GM23338 (cell line): ENCODE results near the gene RAP1GAP2. TPM values are rescaled to one million over a fixed set of nuclear protein-coding genes. Genes with fewer than 3 reads are reported as not detected.

Experiments
- ATAC-seq: fragments of 200-7000 bp; cut with Tn5 transposase; 3 replicates; pipeline ENCODE4 v1.9.1; 2020
- DNase-seq: peaks from one replicate; pipeline ENCODE4 v3.0.0-alpha.2; 2015; ENCODE audit warnings: low spot score
- H2AFZ ChIP-seq: fragments of 200-600 bp; sonication (generic); 2 replicates; pipeline ENCODE4 v1.8.0; 2016; ENCODE audit warnings: antibody characterized with exemption, mild to moderate bottlenecking, moderate library complexity
- H3F3A ChIP-seq: fragments of 200-600 bp; sonication (generic); replicated peaks from 2 replicates; pipeline ENCODE4 v1.8.0; 2017; ENCODE audit warnings: antibody characterized with exemption, mixed run types, low read depth
- H3K27ac ChIP-seq: fragments of 200-600 bp; sonication (generic); 2 replicates; pipeline ENCODE4 v1.6.1; 2016; ENCODE audit warnings: low read depth
- H3K27me3 ChIP-seq: fragments of 200-600 bp; sonication (generic); 2 replicates; pipeline ENCODE4 v1.8.0; 2016; ENCODE audit warnings: mild to moderate bottlenecking, mixed run types, moderate library complexity; ENCODE audit not compliant: insufficient read depth
- H3K36me3 ChIP-seq: fragments of 200-600 bp; sonication (generic); 2 replicates; pipeline ENCODE4 v1.8.0; 2016; ENCODE audit warnings: mild to moderate bottlenecking; ENCODE audit not compliant: insufficient read depth
- H3K4me1 ChIP-seq: fragments of 200-600 bp; sonication (generic); 2 replicates; pipeline ENCODE4 v1.8.0; 2016; ENCODE audit warnings: mild to moderate bottlenecking, moderate library complexity; ENCODE audit not compliant: insufficient read depth
- H3K4me2 ChIP-seq: fragments of 200-600 bp; sonication (generic); 2 replicates; pipeline ENCODE4 v1.7.1; 2017; ENCODE audit warnings: mixed run types
- H3K4me3 ChIP-seq: fragments of 200-600 bp; sonication (generic); 2 replicates; pipeline ENCODE4 v1.6.1; 2016; ENCODE audit warnings: mixed run types
- H3K79me2 ChIP-seq: fragments of 200-600 bp; sonication (generic); replicated peaks from 2 replicates; pipeline ENCODE4 v1.8.0; 2017; ENCODE audit warnings: mild to moderate bottlenecking; ENCODE audit not compliant: insufficient read depth
- H3K9me2 ChIP-seq: fragments of 200-600 bp; sonication (generic); 2 replicates; pipeline ENCODE4 v1.8.0; 2017; ENCODE audit not compliant: insufficient read depth
- H4K20me1 ChIP-seq: fragments of 200-600 bp; sonication (generic); replicated peaks from 2 replicates; pipeline ENCODE4 v1.8.0; 2017; ENCODE audit warnings: mild to moderate bottlenecking; ENCODE audit not compliant: insufficient read depth
- H3K27ac Mint-ChIP-seq: 2 replicates; pipeline ENCODE4 v1.8.0; 2020; ENCODE audit warnings: inconsistent platforms, mild to moderate bottlenecking, moderate library complexity, mixed read lengths
- H3K27me3 Mint-ChIP-seq: 3 replicates; pipeline ENCODE4 v1.8.0; 2022; ENCODE audit warnings: low read depth, mild to moderate bottlenecking, moderate library complexity, mixed read lengths, inconsistent platforms; ENCODE audit not compliant: insufficient read depth, poor library complexity
- H3K36me3 Mint-ChIP-seq: 3 replicates; pipeline ENCODE4 v1.8.0; 2021; ENCODE audit warnings: low read depth, mild to moderate bottlenecking, inconsistent platforms, moderate library complexity, mixed read lengths
- H3K4me1 Mint-ChIP-seq: 3 replicates; pipeline ENCODE4 v1.8.0; 2020; ENCODE audit warnings: mild to moderate bottlenecking, inconsistent platforms, mixed read lengths
- H3K4me3 Mint-ChIP-seq: 3 replicates; pipeline ENCODE4 v1.8.0; 2021; ENCODE audit warnings: moderate library complexity, mild to moderate bottlenecking, inconsistent platforms, mixed read lengths
- H3K9me3 Mint-ChIP-seq: 3 replicates; pipeline ENCODE4 v1.8.0; 2020; ENCODE audit warnings: moderate library complexity, mild to moderate bottlenecking, inconsistent platforms, mixed read lengths
- CREB1 ChIP-seq: fragments of 250-450 bp; sonication (Bioruptor Pico); IDR thresholded peaks from 2 replicates; pipeline ENCODE4 v1.5.0; 2020; ENCODE audit warnings: low read depth, mild to moderate bottlenecking, moderate library complexity
- EZH2 ChIP-seq: fragments of 200-600 bp; sonication (generic); IDR thresholded peaks from one replicate; pipeline ENCODE4 v1.8.0; 2017; ENCODE audit warnings: antibody characterized with exemption, mild to moderate bottlenecking, low read depth; ENCODE audit not compliant: unreplicated experiment
- EZH2phosphoT487 ChIP-seq: fragments of 200-600 bp; sonication (generic); IDR thresholded peaks from one replicate; pipeline ENCODE4 v1.8.1; 2018; ENCODE audit warnings: antibody characterized with exemption; ENCODE audit not compliant: unreplicated experiment
- JUNB ChIP-seq: IDR thresholded peaks from one replicate; pipeline ENCODE4 v1.6.1; 2016; ENCODE audit warnings: antibody characterized with exemption; ENCODE audit not compliant: unreplicated experiment
- NANOG ChIP-seq: IDR thresholded peaks from 2 replicates; pipeline ENCODE4 v1.6.1; 2016; ENCODE audit warnings: antibody characterized with exemption, borderline replicate concordance
- POLR2AphosphoS5 ChIP-seq: IDR thresholded peaks from 2 replicates; pipeline ENCODE4 v1.6.1; 2016; ENCODE audit warnings: antibody characterized with exemption, low read depth
- STAT1 ChIP-seq: IDR thresholded peaks from one replicate; pipeline ENCODE4 v1.6.1; 2016; ENCODE audit warnings: antibody characterized with exemption; ENCODE audit not compliant: unreplicated experiment
- ZNF114 ChIP-seq: fragments of 250-450 bp; sonication (Bioruptor Pico); IDR thresholded peaks from 2 replicates; pipeline ENCODE4 v1.5.0; 2020; ENCODE audit warnings: mild to moderate bottlenecking, moderate library complexity
- ZNF331 ChIP-seq: fragments of 250-450 bp; sonication (Bioruptor Pico); IDR thresholded peaks from 2 replicates; pipeline ENCODE4 v1.5.0; 2020; ENCODE audit warnings: low read depth, mild to moderate bottlenecking, moderate library complexity
- polyA plus RNA-seq: library from polyadenylated mRNA; unstranded; fragments of >200 nt; fragmentation: Nextera tagmentation; extraction: Ambion mirVana; gene quantifications from 2 replicates; pipeline ENCODE4 v1.2.1, GENCODE V29; 2016
- total RNA-seq: library from RNA; depleted of rRNA; stranded (reverse); fragments of >200 nt; shearing (Covaris generic); gene quantifications from 2 replicates; pipeline ENCODE4 v1.2.3, GENCODE V29; 2014
- TF ChIP-seq, protein P1 (sequence below): IDR thresholded peaks from one replicate; pipeline ENCODE4 v1.6.1; 2018; ENCODE audit warnings: antibody characterized with exemption; ENCODE audit not compliant: unreplicated experiment

RAP1GAP2 gene
- total and polyA plus RNA-seq, 2 experiments from 2014 or later = 17.8 to 46.1 TPM

- TF ChIP-seq ZNF114 (CRISPR knock-in tag) = no peak
- no peak for TF ChIP-seq NANOG
- TF ChIP-seq ZNF331 (CRISPR knock-in tag) = no peak
- no peak for TF ChIP-seq EZH2
- TF ChIP-seq EZH2phosphoT487 = no peak
- no peak for TF ChIP-seq STAT1
- TF ChIP-seq, protein P1, sequence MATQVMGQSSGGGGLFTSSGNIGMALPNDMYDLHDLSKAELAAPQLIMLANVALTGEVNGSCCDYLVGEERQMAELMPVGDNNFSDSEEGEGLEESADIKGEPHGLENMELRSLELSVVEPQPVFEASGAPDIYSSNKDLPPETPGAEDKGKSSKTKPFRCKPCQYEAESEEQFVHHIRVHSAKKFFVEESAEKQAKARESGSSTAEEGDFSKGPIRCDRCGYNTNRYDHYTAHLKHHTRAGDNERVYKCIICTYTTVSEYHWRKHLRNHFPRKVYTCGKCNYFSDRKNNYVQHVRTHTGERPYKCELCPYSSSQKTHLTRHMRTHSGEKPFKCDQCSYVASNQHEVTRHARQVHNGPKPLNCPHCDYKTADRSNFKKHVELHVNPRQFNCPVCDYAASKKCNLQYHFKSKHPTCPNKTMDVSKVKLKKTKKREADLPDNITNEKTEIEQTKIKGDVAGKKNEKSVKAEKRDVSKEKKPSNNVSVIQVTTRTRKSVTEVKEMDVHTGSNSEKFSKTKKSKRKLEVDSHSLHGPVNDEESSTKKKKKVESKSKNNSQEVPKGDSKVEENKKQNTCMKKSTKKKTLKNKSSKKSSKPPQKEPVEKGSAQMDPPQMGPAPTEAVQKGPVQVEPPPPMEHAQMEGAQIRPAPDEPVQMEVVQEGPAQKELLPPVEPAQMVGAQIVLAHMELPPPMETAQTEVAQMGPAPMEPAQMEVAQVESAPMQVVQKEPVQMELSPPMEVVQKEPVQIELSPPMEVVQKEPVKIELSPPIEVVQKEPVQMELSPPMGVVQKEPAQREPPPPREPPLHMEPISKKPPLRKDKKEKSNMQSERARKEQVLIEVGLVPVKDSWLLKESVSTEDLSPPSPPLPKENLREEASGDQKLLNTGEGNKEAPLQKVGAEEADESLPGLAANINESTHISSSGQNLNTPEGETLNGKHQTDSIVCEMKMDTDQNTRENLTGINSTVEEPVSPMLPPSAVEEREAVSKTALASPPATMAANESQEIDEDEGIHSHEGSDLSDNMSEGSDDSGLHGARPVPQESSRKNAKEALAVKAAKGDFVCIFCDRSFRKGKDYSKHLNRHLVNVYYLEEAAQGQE = no peak
- no peak for TF ChIP-seq JUNB
These were observed 151.8 kb downstream of the RAP1GAP2 start (continued) for GRCh38 chr17:2947996-2948550.

DNA sequence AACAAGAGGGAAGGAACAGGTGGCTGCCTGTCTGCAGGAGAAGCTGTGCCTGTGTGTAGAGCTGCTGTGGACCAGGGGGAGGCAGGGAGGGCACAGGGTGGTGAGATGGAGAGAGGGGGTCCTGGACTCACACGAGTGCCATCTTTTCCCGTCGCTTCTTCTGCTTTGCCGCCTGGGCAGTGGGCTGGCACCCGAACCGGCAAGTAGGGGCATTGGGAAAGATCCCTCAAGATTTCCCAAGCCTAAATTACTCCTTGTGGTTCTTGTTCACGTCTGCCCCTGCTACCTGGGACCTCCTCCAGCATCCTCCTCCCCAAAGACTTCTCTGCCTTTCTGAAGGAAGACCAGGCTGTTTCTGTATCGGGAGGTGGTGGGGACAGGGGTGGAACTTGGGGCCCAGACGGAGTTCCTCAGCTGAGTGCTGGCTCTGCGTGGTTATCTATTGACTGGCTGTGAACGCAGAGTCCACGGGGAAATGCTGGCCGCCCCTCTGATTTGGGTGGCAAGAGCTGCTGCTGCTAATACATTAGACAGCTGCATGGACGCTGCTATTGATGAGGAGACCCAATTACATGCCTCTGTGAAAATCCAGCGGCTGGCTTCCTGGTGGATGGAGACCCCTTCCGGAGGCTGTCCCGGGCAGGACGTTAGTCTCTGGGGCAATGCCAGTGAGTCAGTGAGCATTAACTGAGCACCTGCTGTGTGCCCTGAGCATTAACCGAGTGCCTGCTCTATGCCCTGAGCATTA lies 152.7 kb downstream of the RAP1GAP2 start:
- no peaks in the 10 kb centered on the region for H3K27me3 Mint-ChIP-seq
- TF ChIP-seq CREB1 (CRISPR knock-in tag) (no peak), ZNF114 (CRISPR knock-in tag) (no peak), POLR2AphosphoS5 (no peak), EZH2phosphoT487 (no peak)
- Histone ChIP-seq H3F3A (no peaks in the 10 kb centered on the region), H3K27ac (no peak overlapping the region), H3K4me1 (0 out of 2 replicates have a peak, but pooled peaks cover 5% of the 10 kb centered on the region), H4K20me1 (peaks cover 11% of the 10 kb centered on the region; the same call in 1 of the 2 replicates), H3K4me3 (no peak overlapping the region), H3K79me2 (peaks cover 65% of the 10 kb centered on the region), H3K36me3 (no peaks in the 10 kb centered on the region), H3K27me3 (no peaks in the 10 kb centered on the region), H2AFZ (no peak overlapping the region), H3K9me2 (no peaks in the 10 kb centered on the region), H3K4me2 (no peak overlapping the region)
- DNase-seq (no peak), ATAC-seq (no peak)
- H3K36me3 Mint-ChIP-seq = no peaks in the 10 kb centered on the region
- H3K4me3 Mint-ChIP-seq = no peak overlapping the region
- H3K4me1 Mint-ChIP-seq = peaks cover 6% of the 10 kb centered on the region; the same call in 2 of the 3 replicates
- H3K27ac Mint-ChIP-seq = no peak overlapping the region
- no peaks in the 10 kb centered on the region for H3K9me3 Mint-ChIP-seq
